Gastrocnemius medialis (tissue), 4 donors: Measurements from ENCODE around the gene ARHGAP32. TPM values are rescaled to one million over a fixed set of nuclear protein-coding genes. Genes with fewer than 3 reads are reported as not detected.
"Not testable (repeated sequence)": the region's sequence is repeated elsewhere in the genome, so short reads cannot be mapped to it uniquely, and the experiment has no call there.

Experiments
- ATAC-seq, 2 donors: fragments of 150-250 bp; one replicate each; pipeline ENCODE4 v1.9.1; 2016
- DNase-seq, 2 donors: peaks; one replicate each; pipeline ENCODE4 v3.0.0-alpha.2; 2019
- H3K27ac ChIP-seq, 4 donors: fragments of 200-600 bp; sonication (generic); 1 replicate in 1 of 4; 2 replicates in 3 of 4; pipeline ENCODE4 v1.5.1; 2016 to 2018; ENCODE audit warnings: mild to moderate bottlenecking in 2 of 4, moderate library complexity in 1 of 4
- H3K27me3 ChIP-seq, 3 donors: fragments of 200-600 bp; sonication (generic) in 2 of 3; 1 replicate in 1 of 3; 2 replicates in 2 of 3; pipeline versions ENCODE4 v1.5.1 to v1.6.0; 2016 to 2019; ENCODE audit warnings: mild to moderate bottlenecking in 1 of 3, moderate library complexity in 1 of 3
- H3K36me3 ChIP-seq, 2 donors: fragments of 200-600 bp; sonication (generic) in 1 of 2; one replicate each; pipeline ENCODE4 v1.5.1; 2017 to 2018
- H3K4me1 ChIP-seq, 2 donors: fragments of 200-600 bp; sonication (generic) in 1 of 2; one replicate each; pipeline ENCODE4 v1.5.1; 2016 to 2017; ENCODE audit warnings: mild to moderate bottlenecking in 2 of 2
- H3K4me3 ChIP-seq, 4 donors: fragments of 200-600 bp; sonication (generic) in 3 of 4; 1 replicate in 1 of 4; 2 replicates in 3 of 4; pipeline ENCODE4 v1.5.1; 2016 to 2019; ENCODE audit warnings: mild to moderate bottlenecking in 2 of 4
- H3K9me3 ChIP-seq, 3 donors: fragments of 200-600 bp; sonication (generic) in 2 of 3; 1 replicate in 1 of 3; 2 replicates in 2 of 3; pipeline ENCODE4 v1.5.1; 2016 to 2019
- POLR2A ChIP-seq, 2 donors: fragments of 450-650 bp; IDR thresholded peaks; one replicate each; pipeline ENCODE4 v1.6.1; 2017; ENCODE audit warnings: antibody characterized with exemption in 2 of 2, mild to moderate bottlenecking in 2 of 2, moderate library complexity in 2 of 2
- in situ Hi-C, 4 donors: fragments of 200-750 bp; cut with MboI; loops; one replicate each; pipeline versions ENCODE4 v1.15.0 to v1.8.0; 2017; ENCODE audit warnings: low sequenced_read_pairs in 4 of 4
- intact Hi-C: fragments of 100-400 bp; cut with DNase I; formaldehyde crosslinking; loops from one replicate; pipeline ENCODE4 v1.15.1; 2023; ENCODE audit warnings: low total_unique reads
- total RNA-seq, 4 donors: library from RNA; depleted of rRNA; stranded (reverse); fragments of >200 nt; gene quantifications; one replicate each; pipeline versions ENCODE4 v1.1.0 to v1.2.3, GENCODE V29; 2016
- TF ChIP-seq, protein P1 (sequence below), 5 experiments: fragments of 450-650 bp in 3 of 5; fragments of 200-600 bp in 2 of 5; sonication (generic) in 2 of 5; IDR thresholded peaks in 4 of 5; conservative IDR thresholded peaks in 1 of 5; 1 replicate in 4 of 5; 2 replicates in 1 of 5; pipeline ENCODE4 v1.5.1; 2016 to 2019; ENCODE audit warnings: antibody characterized with exemption in 5 of 5, mild to moderate bottlenecking in 3 of 5, moderate library complexity in 3 of 5

ARHGAP32 gene
- total RNA-seq, 4 donors from 2014 or later, result 5.6 to 17.0 (median 7.8) TPM

DNA sequence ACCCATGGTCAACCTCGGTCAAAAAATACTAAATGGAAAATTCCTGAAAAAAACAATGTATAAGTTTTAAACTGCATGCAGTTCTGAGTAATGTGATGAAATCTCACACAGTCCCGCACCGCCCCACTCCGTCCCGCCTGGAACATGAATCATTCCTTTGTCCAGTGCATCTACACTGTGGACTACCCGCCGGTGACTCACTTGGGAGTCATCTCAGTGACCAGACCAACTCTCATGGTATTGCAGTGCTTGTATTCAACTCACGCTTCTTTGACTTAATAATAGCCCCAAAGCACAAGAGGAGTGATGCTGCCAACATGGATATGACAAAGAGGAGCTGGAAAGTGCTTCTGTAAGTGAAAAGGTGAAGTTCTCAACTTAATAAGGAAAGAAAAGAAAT lies 48.8 kb downstream of the ARHGAP32 start:
- H3K27me3 ChIP-seq, result no peaks in the 10 kb centered on the region
- peaks cover 0 to 4% of the 10 kb centered on the region in 2 donors for H3K4me1 ChIP-seq
- no peaks in the 10 kb centered on the region for H3K9me3 ChIP-seq
- DNase-seq, result peak; percentile 58 to 79
- H3K27ac ChIP-seq, result no peak overlapping the region
- ATAC-seq, result peak; percentile 92 to 99
- no peaks in the 10 kb centered on the region for H3K36me3 ChIP-seq
- intact Hi-C loops, result loop anchor here (2.0 kb wide), 1 partner anchor 135 kb away; no protein-coding TSS in a partner anchor
- H3K4me3 ChIP-seq, result no peak overlapping the region
- TF ChIP-seq, protein P1, sequence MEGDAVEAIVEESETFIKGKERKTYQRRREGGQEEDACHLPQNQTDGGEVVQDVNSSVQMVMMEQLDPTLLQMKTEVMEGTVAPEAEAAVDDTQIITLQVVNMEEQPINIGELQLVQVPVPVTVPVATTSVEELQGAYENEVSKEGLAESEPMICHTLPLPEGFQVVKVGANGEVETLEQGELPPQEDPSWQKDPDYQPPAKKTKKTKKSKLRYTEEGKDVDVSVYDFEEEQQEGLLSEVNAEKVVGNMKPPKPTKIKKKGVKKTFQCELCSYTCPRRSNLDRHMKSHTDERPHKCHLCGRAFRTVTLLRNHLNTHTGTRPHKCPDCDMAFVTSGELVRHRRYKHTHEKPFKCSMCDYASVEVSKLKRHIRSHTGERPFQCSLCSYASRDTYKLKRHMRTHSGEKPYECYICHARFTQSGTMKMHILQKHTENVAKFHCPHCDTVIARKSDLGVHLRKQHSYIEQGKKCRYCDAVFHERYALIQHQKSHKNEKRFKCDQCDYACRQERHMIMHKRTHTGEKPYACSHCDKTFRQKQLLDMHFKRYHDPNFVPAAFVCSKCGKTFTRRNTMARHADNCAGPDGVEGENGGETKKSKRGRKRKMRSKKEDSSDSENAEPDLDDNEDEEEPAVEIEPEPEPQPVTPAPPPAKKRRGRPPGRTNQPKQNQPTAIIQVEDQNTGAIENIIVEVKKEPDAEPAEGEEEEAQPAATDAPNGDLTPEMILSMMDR (IDR thresholded peaks at IDR 0.05 in 4 of 5, conservative IDR thresholded peaks at IDR 0.05 in 1 of 5), result no peak
- TF ChIP-seq POLR2A (IDR thresholded peaks at IDR 0.05), result no peak
- in situ Hi-C loops, result loop anchor here in 1 of 4 donors (25.0 kb wide), 1 partner anchor 106 kb away; no protein-coding TSS in a partner anchor

GRCh38 chr11:129141748-129142523 lies 50.2 kb downstream of the ARHGAP32 start:
- in situ Hi-C loops, result loop anchor here in 1 of 4 donors (25.0 kb wide), 1 partner anchor 105 kb away; no protein-coding TSS in a partner anchor

DNA sequence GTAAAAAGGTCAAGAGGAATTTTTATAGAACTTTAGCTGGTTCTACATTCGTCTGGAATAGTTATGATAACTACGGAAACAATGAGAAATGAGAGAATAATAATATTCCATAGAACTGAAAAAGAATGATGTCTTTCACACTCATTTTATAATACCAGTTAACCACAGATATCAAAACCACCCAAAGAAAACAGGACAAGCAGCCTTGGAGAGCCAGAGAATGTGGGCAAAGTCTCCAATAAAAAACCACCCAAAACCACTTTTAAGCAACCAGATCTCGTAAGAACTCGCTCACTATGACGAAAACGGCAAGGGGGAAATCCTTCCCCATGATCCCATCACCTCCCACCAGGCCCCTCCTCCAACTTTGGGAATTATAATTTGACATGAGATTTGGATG lies 60.8 kb downstream of the ARHGAP32 start:
- no peak overlapping the region for H3K4me3 ChIP-seq
- TF ChIP-seq POLR2A (IDR thresholded peaks at IDR 0.05), result no peak
- TF ChIP-seq, protein P1 (IDR thresholded peaks at IDR 0.05 in 4 of 5, conservative IDR thresholded peaks at IDR 0.05 in 1 of 5), result no peak
- ATAC-seq (no peak), DNase-seq (no peak)
- no peaks in the 10 kb centered on the region for H3K36me3 ChIP-seq
- no peak overlapping the region for H3K27ac ChIP-seq
- in situ Hi-C loops, result loop anchor here in 1 of 4 donors (25.0 kb wide), 1 partner anchor 94 kb away; no protein-coding TSS in a partner anchor
- no peaks in the 10 kb centered on the region for H3K9me3 ChIP-seq
- H3K27me3 ChIP-seq, result no peaks in the 10 kb centered on the region
- peaks cover 0 to 3% of the 10 kb centered on the region in 2 donors for H3K4me1 ChIP-seq
- intact Hi-C loops, result no loop called here

More at GRCh38 chr11:129141748-129142523, 50.2 kb downstream of the ARHGAP32 start:
- no peaks in the 10 kb centered on the region for H3K9me3 ChIP-seq
- no peaks in the 10 kb centered on the region for H3K27me3 ChIP-seq
- no peak for TF ChIP-seq POLR2A (IDR thresholded peaks at IDR 0.05)
- TF ChIP-seq, protein P1 (IDR thresholded peaks at IDR 0.05 in 4 of 5, conservative IDR thresholded peaks at IDR 0.05 in 1 of 5), result no peak
- intact Hi-C loops, result loop anchor here (2.0 kb wide), 1 partner anchor 137 kb away; no protein-coding TSS in a partner anchor
- DNase-seq (no peak), ATAC-seq (no peak)
- no peak overlapping the region for H3K4me3 ChIP-seq
- H3K27ac ChIP-seq, result no peak overlapping the region
- peaks cover 0 to 4% of the 10 kb centered on the region in 2 donors for H3K4me1 ChIP-seq
- H3K36me3 ChIP-seq, result no peaks in the 10 kb centered on the region

GRCh38 chr11:129128881-129129620 lies 63.1 kb downstream of the ARHGAP32 start:
- H3K27ac ChIP-seq, ATAC-seq, H3K27me3 ChIP-seq, H3K4me3 ChIP-seq, H3K4me1 ChIP-seq, H3K36me3 ChIP-seq, H3K9me3 ChIP-seq, intact Hi-C loops, DNase-seq: not testable (repeated sequence)
- in situ Hi-C loops, result loop anchor here in 1 of 4 donors (25.0 kb wide), 1 partner anchor 92 kb away; no protein-coding TSS in a partner anchor

GRCh38 chr11:129119036-129119435 lies 73.1 kb downstream of the ARHGAP32 start:
- no peak overlapping the region for H3K4me3 ChIP-seq
- ATAC-seq (no peak), DNase-seq (no peak)
- H3K9me3 ChIP-seq, result no peaks in the 10 kb centered on the region
- H3K4me1 ChIP-seq, result no peaks in the 10 kb centered on the region
- H3K36me3 ChIP-seq, result peaks cover 0 to 9% of the 10 kb centered on the region in 2 donors
- no peak overlapping the region for H3K27ac ChIP-seq
- no peak for TF ChIP-seq POLR2A (IDR thresholded peaks at IDR 0.05)
- TF ChIP-seq, protein P1 (IDR thresholded peaks at IDR 0.05 in 4 of 5, conservative IDR thresholded peaks at IDR 0.05 in 1 of 5), result no peak
- in situ Hi-C loops, result loop anchor here in 2 of 4 donors (25.0 kb wide), 2 partner anchors 193 to 643 kb away; no protein-coding TSS in a partner anchor
- intact Hi-C loops, result no loop called here
- no peaks in the 10 kb centered on the region for H3K27me3 ChIP-seq
